ENCODE measurements around the gene CD59. TPM values are rescaled to one million over a fixed set of nuclear protein-coding genes. Genes with fewer than 3 reads are reported as not detected.

Gene CD59
- total RNA-seq, 1 experiment from 2014 or later, result 204 TPM

GRCh38 chr11:33778675-33779074 is 42.5 kb upstream of the CD59 start:
- no TSS peak for BruUV-seq (replicated peaks)
- Histone ChIP-seq H3K27ac (ENCODE audit: low read depth, low read length, poor library complexity, severe bottlenecking) (no peak overlapping the region), H3K9me3 (ENCODE audit: low read depth, low read length, poor library complexity, severe bottlenecking) (no peaks in the 10 kb centered on the region), H3K27me3 (replicated peaks; ENCODE audit: insufficient read depth, low read depth, low read length, poor library complexity) (no peaks in the 10 kb centered on the region), H3K36me3 (ENCODE audit: insufficient read depth, low read length, poor library complexity, severe bottlenecking) (no peaks in the 10 kb centered on the region), H3K4me1 (ENCODE audit: insufficient read depth, low read length, poor library complexity, severe bottlenecking) (peaks cover 36% of the 10 kb centered on the region), H3K4me3 (ENCODE audit: low read depth, low read length, poor library complexity, severe bottlenecking) (peak overlapping the region; percentile 13)
- intact Hi-C loops (cut with micrococcal nuclease; ENCODE audit: unreplicated experiment), result loop anchor here (1.0 kb wide), 1 partner anchor 24 kb away; no protein-coding TSS in a partner anchor
- ChIA-PET CTCF (interaction anchor here (0.5 to 1.1 kb wide), 2 partner anchors 36 to 91 kb away, joined by 3 to 4 read pairs; no protein-coding TSS in a partner anchor), POLR2A (ENCODE audit: low non-redundant PET) (no interaction called here)
- DNase-seq (ENCODE audit: low spot score), result peak; percentile 88
- TF ChIP-seq EZH2 (IDR thresholded peaks at IDR 0.05; ENCODE audit: borderline replicate concordance, low read depth, low read length, poor library complexity, severe bottlenecking), result no peak
- TF ChIP-seq CTCF (conservative IDR thresholded peaks at IDR 0.05; ENCODE audit: low read depth, low read length), result no peak

GRCh38 chr11:33777906-33778305 is 41.7 kb upstream of the CD59 start:
- intact Hi-C loops (cut with micrococcal nuclease; ENCODE audit: unreplicated experiment), result loop anchor here (1.0 kb wide), 1 partner anchor 24 kb away; no protein-coding TSS in a partner anchor
- Histone ChIP-seq H3K4me3 (ENCODE audit: low read depth, low read length, poor library complexity, severe bottlenecking) (no peak overlapping the region), H3K27me3 (replicated peaks; ENCODE audit: insufficient read depth, low read depth, low read length, poor library complexity) (no peaks in the 10 kb centered on the region), H3K4me1 (ENCODE audit: insufficient read depth, low read length, poor library complexity, severe bottlenecking) (peaks cover 43% of the 10 kb centered on the region), H3K27ac (ENCODE audit: low read depth, low read length, poor library complexity, severe bottlenecking) (no peak overlapping the region), H3K36me3 (ENCODE audit: insufficient read depth, low read length, poor library complexity, severe bottlenecking) (no peaks in the 10 kb centered on the region), H3K9me3 (ENCODE audit: low read depth, low read length, poor library complexity, severe bottlenecking) (no peaks in the 10 kb centered on the region)
- POLR2A ChIA-PET (ENCODE audit: low non-redundant PET), result no interaction called here
- DNase-seq (ENCODE audit: low spot score), result no peak
- TF ChIP-seq CTCF (conservative IDR thresholded peaks at IDR 0.05; ENCODE audit: low read depth, low read length), result no peak
- no peak for TF ChIP-seq EZH2 (IDR thresholded peaks at IDR 0.05; ENCODE audit: borderline replicate concordance, low read depth, low read length, poor library complexity, severe bottlenecking)
- BruUV-seq (replicated peaks), result no TSS peak
- CTCF ChIA-PET, result interaction anchor here (0.5 kb wide), 1 partner anchor 11 kb away, joined by 4 read pairs; no protein-coding TSS in a partner anchor

- intact Hi-C loops (cut with micrococcal nuclease; ENCODE audit: unreplicated experiment), result no loop called here
- no peak for DNase-seq (ENCODE audit: low spot score)
- no peaks in the 10 kb centered on the region for H3K9me3 ChIP-seq (ENCODE audit: low read depth, low read length, poor library complexity, severe bottlenecking)
- H3K4me3 ChIP-seq (ENCODE audit: low read depth, low read length, poor library complexity, severe bottlenecking), result no peak overlapping the region
- ChIA-PET POLR2A (ENCODE audit: low non-redundant PET) (no interaction called here), CTCF (interaction anchor here (1.0 kb wide), 1 partner anchor 54 kb away, joined by 3 read pairs; no protein-coding TSS in a partner anchor)
- no TSS peak for BruUV-seq (replicated peaks)
- peaks cover 49% of the 10 kb centered on the region for H3K4me1 ChIP-seq (ENCODE audit: insufficient read depth, low read length, poor library complexity, severe bottlenecking)
- no peak overlapping the region for H3K27ac ChIP-seq (ENCODE audit: low read depth, low read length, poor library complexity, severe bottlenecking)
- no peaks in the 10 kb centered on the region for H3K36me3 ChIP-seq (ENCODE audit: insufficient read depth, low read length, poor library complexity, severe bottlenecking)
- TF ChIP-seq EZH2 (IDR thresholded peaks at IDR 0.05; ENCODE audit: borderline replicate concordance, low read depth, low read length, poor library complexity, severe bottlenecking) (no peak), CTCF (conservative IDR thresholded peaks at IDR 0.05; ENCODE audit: low read depth, low read length) (no peak)
- H3K27me3 ChIP-seq (replicated peaks; ENCODE audit: insufficient read depth, low read depth, low read length, poor library complexity), result no peaks in the 10 kb centered on the region
Observed at GRCh38 chr11:33775832-33776470, 39.7 kb upstream of the CD59 start.
